HFF-Myc (cell line): ENCODE results near the gene SAMD4B.
A peak's percentile ranks its signal among the peaks of the same experiment; 100 is the strongest.

Source experiments
- DNase-seq: peaks from one replicate; pipeline ENCODE4 v3.0.0-alpha.2; 2011; ENCODE audit warnings: low read depth; ENCODE audit errors: extremely low read depth
- H3K4me3 ChIP-seq: replicated peaks from 2 replicates; pipeline ENCODE4 v1.5.1; 2011; ENCODE audit warnings: low read depth, mild to moderate bottlenecking, control low read depth, low read length
- TF ChIP-seq, protein P1 (sequence below): IDR thresholded peaks from 2 replicates; pipeline ENCODE4 v1.5.1; 2012; ENCODE audit warnings: mild to moderate bottlenecking, low read depth, low read length, control low read depth; ENCODE audit errors: missing control alignments

SAMD4B gene

DNA sequence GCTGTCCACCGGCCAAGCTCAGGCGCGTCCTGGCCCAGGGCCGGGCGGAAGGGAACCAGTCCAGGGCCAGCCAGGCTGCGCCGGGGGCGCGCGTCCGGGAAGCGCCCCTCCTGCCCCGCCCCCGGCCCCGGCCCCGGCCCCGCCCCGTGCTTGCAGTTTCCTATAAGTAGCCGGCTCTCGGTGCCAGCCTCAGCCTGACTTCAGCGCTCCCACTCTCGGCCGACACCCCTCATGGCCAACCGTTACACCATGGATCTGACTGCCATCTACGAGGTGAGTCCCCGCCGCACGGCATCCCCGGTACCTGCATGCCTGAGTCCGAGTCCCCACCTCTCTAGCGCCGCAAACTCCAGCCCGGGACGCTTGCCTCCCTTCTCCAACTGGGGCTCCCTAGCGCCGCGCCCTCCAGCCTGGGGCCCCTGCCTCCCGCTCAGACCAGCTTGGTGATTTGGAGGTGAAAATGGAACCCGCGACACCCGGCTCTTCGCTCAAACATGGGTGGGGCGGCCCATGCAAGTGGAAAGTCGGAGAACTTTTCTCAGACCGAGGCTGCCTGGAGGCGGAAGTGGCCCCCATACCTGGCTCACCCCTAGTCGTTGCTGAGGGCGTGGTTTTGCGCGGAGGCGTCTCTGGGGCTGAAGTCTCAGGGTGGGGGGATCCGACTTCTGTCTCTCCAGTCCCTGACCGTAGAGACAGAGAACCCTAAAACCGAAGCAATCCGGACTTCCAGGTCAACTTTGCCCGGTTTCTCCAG lies 64.6 kb downstream of the SAMD4B start, which contains the start of gene ZFP36:
Gene ZFP36 (plus strand): TSS at position 192 of the 754 bp plus-strand sequence. CDS start 58 bp downstream, at position 250.
- DNase-seq = no peak

GRCh38 chr19:39407410-39407659 lies 65.1 kb downstream of the SAMD4B start:
- DNase-seq = no peak
- peak overlapping the region; percentile 96 for H3K4me3 ChIP-seq
- TF ChIP-seq, protein P1, sequence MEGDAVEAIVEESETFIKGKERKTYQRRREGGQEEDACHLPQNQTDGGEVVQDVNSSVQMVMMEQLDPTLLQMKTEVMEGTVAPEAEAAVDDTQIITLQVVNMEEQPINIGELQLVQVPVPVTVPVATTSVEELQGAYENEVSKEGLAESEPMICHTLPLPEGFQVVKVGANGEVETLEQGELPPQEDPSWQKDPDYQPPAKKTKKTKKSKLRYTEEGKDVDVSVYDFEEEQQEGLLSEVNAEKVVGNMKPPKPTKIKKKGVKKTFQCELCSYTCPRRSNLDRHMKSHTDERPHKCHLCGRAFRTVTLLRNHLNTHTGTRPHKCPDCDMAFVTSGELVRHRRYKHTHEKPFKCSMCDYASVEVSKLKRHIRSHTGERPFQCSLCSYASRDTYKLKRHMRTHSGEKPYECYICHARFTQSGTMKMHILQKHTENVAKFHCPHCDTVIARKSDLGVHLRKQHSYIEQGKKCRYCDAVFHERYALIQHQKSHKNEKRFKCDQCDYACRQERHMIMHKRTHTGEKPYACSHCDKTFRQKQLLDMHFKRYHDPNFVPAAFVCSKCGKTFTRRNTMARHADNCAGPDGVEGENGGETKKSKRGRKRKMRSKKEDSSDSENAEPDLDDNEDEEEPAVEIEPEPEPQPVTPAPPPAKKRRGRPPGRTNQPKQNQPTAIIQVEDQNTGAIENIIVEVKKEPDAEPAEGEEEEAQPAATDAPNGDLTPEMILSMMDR = no peak

More for the DNA sequence above, 64.6 kb downstream of the SAMD4B start, which contains the start of gene ZFP36:
- TF ChIP-seq, protein P1 = no peak
- peak within 1 kb of the TSS; percentile 96 for H3K4me3 ChIP-seq

GRCh38 chr19:39407660-39408391 lies 65.6 kb downstream of the SAMD4B start:
- H3K4me3 ChIP-seq = peak overlapping the region; percentile 96
- TF ChIP-seq, protein P1 = no peak
- no peak for DNase-seq

DNA sequence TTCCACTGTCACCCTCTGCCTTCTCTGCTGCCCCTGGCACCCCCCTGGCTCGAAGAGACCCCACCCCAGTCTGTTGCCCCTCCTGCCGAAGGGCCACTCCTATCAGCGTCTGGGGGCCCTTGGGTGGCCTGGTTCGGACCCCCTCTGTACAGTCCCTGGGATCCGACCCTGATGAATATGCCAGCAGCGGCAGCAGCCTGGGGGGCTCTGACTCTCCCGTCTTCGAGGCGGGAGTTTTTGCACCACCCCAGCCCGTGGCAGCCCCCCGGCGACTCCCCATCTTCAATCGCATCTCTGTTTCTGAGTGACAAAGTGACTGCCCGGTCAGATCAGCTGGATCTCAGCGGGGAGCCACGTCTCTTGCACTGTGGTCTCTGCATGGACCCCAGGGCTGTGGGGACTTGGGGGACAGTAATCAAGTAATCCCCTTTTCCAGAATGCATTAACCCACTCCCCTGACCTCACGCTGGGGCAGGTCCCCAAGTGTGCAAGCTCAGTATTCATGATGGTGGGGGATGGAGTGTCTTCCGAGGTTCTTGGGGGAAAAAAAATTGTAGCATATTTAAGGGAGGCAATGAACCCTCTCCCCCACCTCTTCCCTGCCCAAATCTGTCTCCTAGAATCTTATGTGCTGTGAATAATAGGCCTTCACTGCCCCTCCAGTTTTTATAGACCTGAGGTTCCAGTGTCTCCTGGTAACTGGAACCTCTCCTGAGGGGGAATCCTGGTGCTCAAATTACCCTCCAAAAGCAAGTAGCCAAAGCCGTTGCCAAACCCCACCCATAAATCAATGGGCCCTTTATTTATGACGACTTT lies 66.4 kb downstream of the SAMD4B start:
- H3K4me3 ChIP-seq = peak overlapping the region; percentile 96
- no peak for DNase-seq
- TF ChIP-seq, protein P1 = no peak

DNA sequence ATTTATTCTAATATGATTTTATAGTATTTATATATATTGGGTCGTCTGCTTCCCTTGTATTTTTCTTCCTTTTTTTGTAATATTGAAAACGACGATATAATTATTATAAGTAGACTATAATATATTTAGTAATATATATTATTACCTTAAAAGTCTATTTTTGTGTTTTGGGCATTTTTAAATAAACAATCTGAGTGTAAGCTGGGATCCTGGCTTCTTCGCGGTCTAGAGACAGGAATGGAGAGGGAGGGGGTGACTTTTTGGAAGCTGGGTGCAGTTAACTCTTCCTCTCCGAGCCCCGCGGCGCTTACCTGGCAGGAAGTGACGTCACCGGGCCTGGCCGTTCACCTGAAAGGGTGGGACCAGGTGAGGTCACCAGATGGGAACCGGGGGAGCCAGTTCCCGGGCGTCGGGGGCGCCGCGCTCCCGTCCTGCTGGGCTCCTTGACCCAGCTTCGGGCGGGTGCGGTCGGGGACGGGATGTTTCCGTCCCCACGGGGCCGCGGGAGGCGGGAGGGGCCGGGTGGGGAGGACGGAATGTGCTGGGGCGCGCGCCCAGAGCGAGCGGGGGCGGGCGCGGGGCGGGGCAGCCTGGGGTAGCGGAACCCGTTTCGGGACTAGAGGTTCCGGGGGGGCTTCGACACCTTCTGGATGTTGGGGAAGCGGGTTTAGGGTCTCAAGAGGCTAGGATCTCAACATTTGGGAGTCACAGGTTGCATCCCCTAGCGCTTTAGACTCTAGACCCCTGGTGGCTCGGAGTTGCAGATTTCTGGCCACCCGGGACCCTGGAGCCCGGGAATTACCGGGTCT lies 67.2 kb downstream of the SAMD4B start:
- DNase-seq = no peak
- TF ChIP-seq, protein P1 = no peak

GRCh38 chr19:39410017-39410830 lies 68.0 kb downstream of the SAMD4B start:
- peak overlapping the region; percentile 96 for H3K4me3 ChIP-seq
- no peak for DNase-seq
- TF ChIP-seq, protein P1 = no peak

More for the DNA sequence above, 67.2 kb downstream of the SAMD4B start:
- peak overlapping the region; percentile 96 for H3K4me3 ChIP-seq
